Neuronal stem cell (in vitro differentiated cells): ENCODE measurements around the gene TMEM45B.
"Not testable (repeated sequence)": the region's sequence is repeated elsewhere in the genome, so short reads cannot be mapped to it uniquely, and the experiment has no call there.

Source experiments
- DNase-seq: peaks from one replicate; pipeline ENCODE4 v3.0.0-alpha.2; 2013; ENCODE audit warnings: low spot score
- H2AFZ ChIP-seq: one replicate; pipeline ENCODE4 v1.6.1; 2013; ENCODE audit warnings: mild to moderate bottlenecking, low read length, inconsistent platforms
- H2AK5ac ChIP-seq: 2 replicates; pipeline ENCODE4 v1.6.1; 2013; ENCODE audit warnings: low read depth, mild to moderate bottlenecking, inconsistent platforms, low read length, moderate library complexity, mixed read lengths
- H2BK120ac ChIP-seq: 2 replicates; pipeline ENCODE4 v1.6.1; 2013; ENCODE audit warnings: low read depth, mild to moderate bottlenecking, inconsistent platforms, low read length, moderate library complexity, mixed read lengths
- H2BK12ac ChIP-seq: one replicate; pipeline ENCODE4 v1.6.1; 2013; ENCODE audit warnings: low read length, inconsistent platforms
- H2BK15ac ChIP-seq: 2 replicates; pipeline ENCODE4 v1.6.1; 2013; ENCODE audit warnings: mild to moderate bottlenecking, low read length, inconsistent platforms, mixed read lengths
- H2BK5ac ChIP-seq: one replicate; pipeline ENCODE4 v1.6.1; 2013; ENCODE audit warnings: inconsistent platforms, mild to moderate bottlenecking, low read length, moderate library complexity
- H3K14ac ChIP-seq: one replicate; pipeline ENCODE4 v1.6.1; 2013; ENCODE audit warnings: low read length, inconsistent platforms
- H3K18ac ChIP-seq: 2 replicates; pipeline ENCODE4 v1.6.1; 2013; ENCODE audit warnings: low read length, inconsistent platforms
- H3K23ac ChIP-seq: 2 replicates; pipeline ENCODE4 v1.6.1; 2013; ENCODE audit warnings: low read depth, mild to moderate bottlenecking, mixed read lengths, low read length, inconsistent platforms; ENCODE audit not compliant: poor library complexity
- H3K27ac ChIP-seq: replicated peaks from 3 replicates; pipeline ENCODE4 v1.5.1; 2013; ENCODE audit warnings: low read length, inconsistent platforms
- H3K27me3 ChIP-seq, 3 experiments: 2 replicates each; pipeline ENCODE4 v1.6.1; 2013; ENCODE audit warnings: low read length in 3 of 3, mild to moderate bottlenecking in 2 of 3, inconsistent platforms in 1 of 3, low read depth in 1 of 3, mixed read lengths in 1 of 3, moderate library complexity in 1 of 3; ENCODE audit not compliant: control insufficient read depth in 3 of 3, insufficient read depth in 3 of 3
- H3K36me3 ChIP-seq, 2 donors: replicated peaks in 1 of 2; 2 replicates each; pipeline ENCODE4 v1.6.1; 2013; ENCODE audit warnings: low read length in 2 of 2; ENCODE audit not compliant: control insufficient read depth in 2 of 2, insufficient read depth in 2 of 2
- H3K4ac ChIP-seq: 2 replicates; pipeline ENCODE4 v1.6.1; 2013; ENCODE audit warnings: inconsistent platforms, mild to moderate bottlenecking, low read length, moderate library complexity
- H3K4me1 ChIP-seq, 2 donors: 1 replicate in 1 of 2; 2 replicates in 1 of 2; pipeline ENCODE4 v1.6.1; 2013; ENCODE audit warnings: low read length in 2 of 2, low read depth in 1 of 2; ENCODE audit not compliant: control insufficient read depth in 2 of 2, insufficient read depth in 1 of 2
- H3K4me2 ChIP-seq: one replicate; pipeline ENCODE4 v1.6.1; 2013; ENCODE audit warnings: mild to moderate bottlenecking, low read length, inconsistent platforms; ENCODE audit not compliant: insufficient read depth, poor library complexity, severe bottlenecking
- H3K4me3 ChIP-seq, 2 donors: 2 replicates each; pipeline ENCODE4 v1.5.1; 2013; ENCODE audit warnings: low read length in 2 of 2, mild to moderate bottlenecking in 2 of 2, inconsistent platforms in 1 of 2, moderate library complexity in 1 of 2
- H3K79me1 ChIP-seq: one replicate; pipeline ENCODE4 v1.6.1; 2013; ENCODE audit warnings: low read depth, mild to moderate bottlenecking, inconsistent platforms, low read length, moderate library complexity
- H3K9ac ChIP-seq: one replicate; pipeline ENCODE4 v1.6.1; 2013; ENCODE audit warnings: mild to moderate bottlenecking, low read depth, low read length, inconsistent platforms; ENCODE audit not compliant: poor library complexity
- H3K9me3 ChIP-seq, 2 donors: replicated peaks in 1 of 2; 2 replicates each; pipeline versions ENCODE3 to v1.6.1; 2013; ENCODE audit warnings: low read length in 2 of 2, mild to moderate bottlenecking in 2 of 2, inconsistent platforms in 1 of 2, low read depth in 1 of 2, mixed read lengths in 1 of 2, moderate library complexity in 1 of 2; ENCODE audit not compliant: control insufficient read depth in 2 of 2, insufficient read depth in 1 of 2
- H4K8ac ChIP-seq: one replicate; pipeline ENCODE4 v1.6.1; 2013; ENCODE audit warnings: low read depth, mild to moderate bottlenecking, inconsistent platforms, low read length, moderate library complexity
- H4K91ac ChIP-seq: one replicate; pipeline ENCODE4 v1.6.1; 2013; ENCODE audit warnings: low read length, low read depth, mild to moderate bottlenecking, inconsistent platforms; ENCODE audit not compliant: poor library complexity
- WGBS, 2 donors: extraction: QIAGEN DNeasy Blood & Tissue Kit; methylation state at CpG; one replicate each; pipeline ENCODE4 v1.1.7; 2013; ENCODE audit warnings: missing lambda C conversion rate in 2 of 2, mixed read lengths in 1 of 2; ENCODE audit not compliant: insufficient read length in 2 of 2, insufficient replicate concordance in 1 of 2; ENCODE audit errors: extremely low coverage in 2 of 2; 5-methylcytosine and 5-hydroxymethylcytosine counted together

TMEM45B gene

GRCh38 chr11:129814244-129815014 is 1.2 kb upstream of the TMEM45B start:
- Histone ChIP-seq H2BK5ac (no peak overlapping the region), H2BK120ac (no peak overlapping the region), H4K8ac (no peak overlapping the region), H3K27me3 (peaks cover 3 to 46% (median 31%) of the 10 kb centered on the region in 3 experiments), H3K4me2 (no peak overlapping the region), H4K91ac (no peak overlapping the region), H3K9ac (no peak overlapping the region), H3K79me1 (no peaks in the 10 kb centered on the region), H3K4me3 (no peak overlapping the region), H3K27ac (no peak overlapping the region), H3K23ac (no peak overlapping the region), H3K36me3 (no peaks in the 10 kb centered on the region), H2BK15ac (no peak overlapping the region), H2AFZ (no peak overlapping the region), H3K14ac (no peak overlapping the region), H2AK5ac (no peak overlapping the region), H3K4me1 (no peaks in the 10 kb centered on the region), H2BK12ac (no peak overlapping the region), H3K4ac (no peak overlapping the region), H3K18ac (no peak overlapping the region), H3K9me3 (peaks cover 0 to 6% of the 10 kb centered on the region in 2 donors)
- no peak for DNase-seq
- no CpG with 5 or more reads among the region's 24 CpGs for WGBS, 2 donors

DNA sequence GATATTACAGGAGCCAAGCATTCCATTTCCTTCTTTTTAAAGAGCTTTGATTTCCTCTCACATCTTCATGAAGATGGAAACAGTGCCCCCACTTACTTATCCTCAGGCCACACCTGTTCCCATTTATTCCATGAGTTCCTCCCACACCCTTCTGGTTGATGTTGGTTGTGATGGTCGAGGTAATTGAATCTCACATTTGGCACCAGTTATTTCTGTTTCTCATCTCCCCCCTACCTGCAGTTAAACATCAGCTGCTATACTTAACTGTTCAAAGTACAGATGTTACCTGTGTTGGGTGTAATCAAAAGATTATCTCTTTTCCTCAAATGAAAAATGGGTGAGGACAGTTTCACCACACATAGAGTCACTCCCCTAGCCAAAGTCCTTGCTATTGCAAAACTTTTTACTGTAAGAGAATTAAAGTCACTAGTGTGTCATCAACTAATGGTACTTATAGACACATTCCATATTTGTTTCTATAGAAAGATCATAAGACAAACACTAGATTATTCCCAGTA is 1.9 kb downstream of the TMEM45B start:
- peaks cover 3 to 46% (median 31%) of the 10 kb centered on the region in 3 experiments for H3K27me3 ChIP-seq
- H2BK15ac ChIP-seq: no peak overlapping the region
- H3K27ac ChIP-seq: no peak overlapping the region

DNA sequence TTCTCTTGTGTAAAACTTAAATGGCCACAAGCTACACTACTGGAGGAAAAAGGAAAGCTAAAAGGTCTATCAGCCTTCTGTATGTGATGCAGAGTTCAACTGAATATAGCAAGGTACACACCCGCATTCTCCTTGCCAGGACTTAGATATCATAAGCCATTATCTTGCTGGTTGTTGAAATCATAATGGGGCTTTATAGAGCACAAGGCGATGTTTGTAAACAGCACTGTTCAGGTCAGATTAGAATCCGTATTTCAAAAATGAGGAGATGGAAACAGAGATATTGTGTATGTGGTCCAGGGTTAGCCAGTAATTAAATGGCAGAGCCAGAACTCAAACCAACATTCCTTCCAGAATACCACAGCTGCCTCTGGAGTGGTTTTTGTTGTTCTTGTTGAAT is 2.6 kb downstream of the TMEM45B start:
- not testable (repeated sequence) for H2BK5ac ChIP-seq, H3K14ac ChIP-seq, H3K4me1 ChIP-seq, H3K4ac ChIP-seq, H3K79me1 ChIP-seq, H3K23ac ChIP-seq, H3K36me3 ChIP-seq, DNase-seq, H3K9me3 ChIP-seq, H2AK5ac ChIP-seq, H3K4me3 ChIP-seq, H3K9ac ChIP-seq, H3K27ac ChIP-seq, H2BK12ac ChIP-seq, H3K18ac ChIP-seq, H4K8ac ChIP-seq, H2BK15ac ChIP-seq, H3K4me2 ChIP-seq, H2BK120ac ChIP-seq, H2AFZ ChIP-seq, H4K91ac ChIP-seq
- peaks cover 3 to 44% (median 31%) of the 10 kb centered on the region in 3 experiments for H3K27me3 ChIP-seq
- WGBS, 2 donors: no CpG with 5 or more reads among the region's 3 CpGs

More for the DNA sequence above, 1.9 kb downstream of the TMEM45B start:
- no peak overlapping the region for H2BK5ac ChIP-seq
- H2AFZ ChIP-seq: no peak overlapping the region
- no peak overlapping the region for H3K18ac ChIP-seq
- no peak overlapping the region for H3K9ac ChIP-seq
- H3K4me1 ChIP-seq: no peaks in the 10 kb centered on the region
- H3K4me3 ChIP-seq: no peak overlapping the region
- H3K14ac ChIP-seq: no peak overlapping the region
- no peak overlapping the region for H4K91ac ChIP-seq
- no peak overlapping the region for H3K4me2 ChIP-seq
- H2BK120ac ChIP-seq: no peak overlapping the region
- H3K9me3 ChIP-seq: peaks cover 0 to 6% of the 10 kb centered on the region in 2 donors
- no peak overlapping the region for H3K23ac ChIP-seq
- no peak overlapping the region for H2AK5ac ChIP-seq
- H3K36me3 ChIP-seq: no peaks in the 10 kb centered on the region
- no peak overlapping the region for H4K8ac ChIP-seq
- no peak overlapping the region for H2BK12ac ChIP-seq
- no peak for DNase-seq
- no peak overlapping the region for H3K4ac ChIP-seq
- no CpG with 5 or more reads among the region's 1 CpG for WGBS, 2 donors
- no peaks in the 10 kb centered on the region for H3K79me1 ChIP-seq

GRCh38 chr11:129819237-129819636 is 3.6 kb downstream of the TMEM45B start:
- Histone ChIP-seq H3K79me1 (no peaks in the 10 kb centered on the region), H3K14ac (no peak overlapping the region), H3K18ac (no peak overlapping the region), H2AFZ (no peak overlapping the region), H2BK120ac (no peak overlapping the region), H3K27ac (no peak overlapping the region), H2BK5ac (no peak overlapping the region), H3K23ac (no peak overlapping the region), H4K91ac (no peak overlapping the region), H3K4me1 (no peaks in the 10 kb centered on the region), H3K36me3 (no peaks in the 10 kb centered on the region), H3K27me3 (peaks cover 3 to 36% (median 25%) of the 10 kb centered on the region in 3 experiments), H2BK12ac (no peak overlapping the region), H2BK15ac (no peak overlapping the region), H3K9ac (no peak overlapping the region), H4K8ac (no peak overlapping the region), H2AK5ac (no peak overlapping the region), H3K4ac (no peak overlapping the region), H3K9me3 (peaks cover 0 to 4% of the 10 kb centered on the region in 2 donors), H3K4me3 (no peak overlapping the region), H3K4me2 (no peak overlapping the region)
- DNase-seq: no peak
- no CpG with 5 or more reads among the region's 9 CpGs for WGBS, 2 donors
